Neural progenitor cell (in vitro differentiated cells): ENCODE measurements around the gene ZNF831. TPM values are rescaled to one million over a fixed set of nuclear protein-coding genes. Genes with fewer than 3 reads are reported as not detected.

Experiments used
- DNase-seq: peaks from one replicate; pipeline ENCODE4 v3.0.0-alpha.2; 2016; ENCODE audit warnings: low spot score
- H2AFZ ChIP-seq: fragments of 200-600 bp; sonication (generic); replicated peaks from 2 replicates; pipeline ENCODE4 v1.6.1; 2016; ENCODE audit warnings: antibody characterized with exemption
- H3F3A ChIP-seq: fragments of 200-600 bp; sonication (generic); 2 replicates; pipeline ENCODE4 v1.6.1; 2016; ENCODE audit warnings: antibody characterized with exemption, low read depth
- H3K27ac ChIP-seq: fragments of 200-600 bp; sonication (generic); 2 replicates; pipeline ENCODE4 v1.5.1; 2016; ENCODE audit warnings: mild to moderate bottlenecking
- H3K27me3 ChIP-seq: fragments of 200-600 bp; sonication (generic); 2 replicates; pipeline ENCODE4 v1.6.1; 2016; ENCODE audit warnings: mild to moderate bottlenecking, moderate library complexity
- H3K36me3 ChIP-seq: fragments of 200-600 bp; sonication (generic); 2 replicates; pipeline ENCODE4 v1.5.1; 2016
- H3K4me1 ChIP-seq: fragments of 200-600 bp; sonication (generic); 2 replicates; pipeline ENCODE4 v1.6.1; 2016; ENCODE audit warnings: mixed run types
- H3K4me2 ChIP-seq: fragments of 200-600 bp; sonication (generic); 2 replicates; pipeline ENCODE4 v1.6.1; 2016
- H3K4me3 ChIP-seq: fragments of 200-600 bp; sonication (generic); 2 replicates; pipeline ENCODE4 v1.5.1; 2016
- H3K79me2 ChIP-seq: fragments of 200-600 bp; sonication (generic); 2 replicates; pipeline ENCODE4 v1.6.1; 2016; ENCODE audit warnings: low read depth
- H3K9ac ChIP-seq: fragments of 200-600 bp; sonication (generic); 2 replicates; pipeline ENCODE4 v1.6.1; 2016
- H3K9me3 ChIP-seq: fragments of 200-600 bp; sonication (generic); 2 replicates; pipeline ENCODE4 v1.5.1; 2016; ENCODE audit warnings: low read depth
- H4K20me1 ChIP-seq: fragments of 200-600 bp; sonication (generic); 2 replicates; pipeline ENCODE4 v1.6.1; 2016; ENCODE audit warnings: low read depth
- H3K27ac Mint-ChIP-seq: 3 replicates; pipeline ENCODE4 v1.8.0; 2021; ENCODE audit warnings: mixed read lengths
- H3K27me3 Mint-ChIP-seq: 2 replicates; pipeline ENCODE4 v1.8.0; 2022; ENCODE audit warnings: low read depth, mild to moderate bottlenecking, inconsistent platforms, moderate library complexity, mixed read lengths; ENCODE audit not compliant: insufficient read depth
- H3K36me3 Mint-ChIP-seq: 3 replicates; pipeline ENCODE4 v1.8.0; 2021; ENCODE audit warnings: mixed read lengths
- H3K4me1 Mint-ChIP-seq: 3 replicates; pipeline ENCODE4 v1.8.0; 2021; ENCODE audit warnings: mixed read lengths
- H3K4me3 Mint-ChIP-seq: 3 replicates; pipeline ENCODE4 v1.8.0; 2021; ENCODE audit warnings: mild to moderate bottlenecking, moderate library complexity, mixed read lengths
- H3K9me3 Mint-ChIP-seq: 3 replicates; pipeline ENCODE4 v1.8.0; 2020; ENCODE audit warnings: mixed read lengths
- EZH2 ChIP-seq: fragments of 200-600 bp; sonication (generic); IDR thresholded peaks from 2 replicates; pipeline ENCODE4 v1.6.1; 2017; ENCODE audit warnings: antibody characterized with exemption, mild to moderate bottlenecking, moderate library complexity
- EZH2phosphoT487 ChIP-seq: fragments of 200-600 bp; sonication (generic); IDR thresholded peaks from 2 replicates; pipeline ENCODE4 v1.6.1; 2017; ENCODE audit warnings: antibody characterized with exemption
- total RNA-seq: library from RNA; depleted of rRNA; stranded (reverse); fragments of >200 nt; gene quantifications from 2 replicates; pipeline ENCODE4 v1.2.3, GENCODE V29; 2015; ENCODE audit warnings: low replicate concordance
- TF ChIP-seq, protein P1 (sequence below): fragments of 200-600 bp; sonication (generic); IDR thresholded peaks from 2 replicates; pipeline ENCODE4 v1.5.1; 2017; ENCODE audit warnings: antibody characterized with exemption, mild to moderate bottlenecking

ZNF831 gene
- total RNA-seq, 1 donor from 2014 or later, result not detected

- Histone ChIP-seq H3K36me3 (no peaks in the 10 kb centered on the region), H3F3A (no peaks in the 10 kb centered on the region), H3K27me3 (peaks cover 6% of the 10 kb centered on the region), H4K20me1 (no peaks in the 10 kb centered on the region), H3K27ac (no peak overlapping the region), H2AFZ (no peak overlapping the region), H3K4me1 (no peaks in the 10 kb centered on the region), H3K9me3 (no peaks in the 10 kb centered on the region), H3K79me2 (no peaks in the 10 kb centered on the region), H3K9ac (no peak overlapping the region), H3K4me3 (no peak overlapping the region), H3K4me2 (no peak overlapping the region)
- Mint-ChIP-seq H3K27ac (no peak overlapping the region), H3K4me3 (no peak overlapping the region), H3K4me1 (peaks cover 4% of the 10 kb centered on the region), H3K36me3 (no peaks in the 10 kb centered on the region), H3K27me3 (peaks cover 8% of the 10 kb centered on the region), H3K9me3 (peaks cover 1% of the 10 kb centered on the region)
- no peak for DNase-seq
- no peak for TF ChIP-seq EZH2phosphoT487
- TF ChIP-seq, protein P1, sequence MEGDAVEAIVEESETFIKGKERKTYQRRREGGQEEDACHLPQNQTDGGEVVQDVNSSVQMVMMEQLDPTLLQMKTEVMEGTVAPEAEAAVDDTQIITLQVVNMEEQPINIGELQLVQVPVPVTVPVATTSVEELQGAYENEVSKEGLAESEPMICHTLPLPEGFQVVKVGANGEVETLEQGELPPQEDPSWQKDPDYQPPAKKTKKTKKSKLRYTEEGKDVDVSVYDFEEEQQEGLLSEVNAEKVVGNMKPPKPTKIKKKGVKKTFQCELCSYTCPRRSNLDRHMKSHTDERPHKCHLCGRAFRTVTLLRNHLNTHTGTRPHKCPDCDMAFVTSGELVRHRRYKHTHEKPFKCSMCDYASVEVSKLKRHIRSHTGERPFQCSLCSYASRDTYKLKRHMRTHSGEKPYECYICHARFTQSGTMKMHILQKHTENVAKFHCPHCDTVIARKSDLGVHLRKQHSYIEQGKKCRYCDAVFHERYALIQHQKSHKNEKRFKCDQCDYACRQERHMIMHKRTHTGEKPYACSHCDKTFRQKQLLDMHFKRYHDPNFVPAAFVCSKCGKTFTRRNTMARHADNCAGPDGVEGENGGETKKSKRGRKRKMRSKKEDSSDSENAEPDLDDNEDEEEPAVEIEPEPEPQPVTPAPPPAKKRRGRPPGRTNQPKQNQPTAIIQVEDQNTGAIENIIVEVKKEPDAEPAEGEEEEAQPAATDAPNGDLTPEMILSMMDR, result no peak
- no peak for TF ChIP-seq EZH2
Measured at GRCh38 chr20:59164686-59165391, 1.2 kb downstream of the ZNF831 start.

DNA sequence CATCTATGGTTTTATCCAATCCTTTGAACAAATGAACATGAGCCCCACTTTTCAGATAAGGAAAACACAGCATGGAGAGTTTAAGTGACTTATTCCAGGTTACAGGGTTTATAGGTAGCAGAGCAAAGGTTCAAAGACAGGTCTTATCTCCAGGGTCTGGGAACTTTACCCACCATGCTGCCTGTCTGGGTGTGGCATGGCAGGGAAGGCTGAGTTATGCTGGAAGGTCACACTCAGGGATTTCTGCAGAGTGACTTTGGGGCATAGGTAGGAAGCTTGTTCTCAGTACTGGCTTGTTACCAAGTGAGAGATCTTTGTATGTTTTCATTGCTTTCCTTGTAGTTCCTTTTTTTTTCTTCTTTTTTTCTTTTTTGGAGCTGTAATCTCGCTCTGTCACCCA lies 1.8 kb downstream of the ZNF831 start:
- H4K20me1 ChIP-seq, result no peaks in the 10 kb centered on the region
- peaks cover 8% of the 10 kb centered on the region for H3K27me3 Mint-ChIP-seq
- H3K4me1 Mint-ChIP-seq, result peaks cover 3% of the 10 kb centered on the region

DNA sequence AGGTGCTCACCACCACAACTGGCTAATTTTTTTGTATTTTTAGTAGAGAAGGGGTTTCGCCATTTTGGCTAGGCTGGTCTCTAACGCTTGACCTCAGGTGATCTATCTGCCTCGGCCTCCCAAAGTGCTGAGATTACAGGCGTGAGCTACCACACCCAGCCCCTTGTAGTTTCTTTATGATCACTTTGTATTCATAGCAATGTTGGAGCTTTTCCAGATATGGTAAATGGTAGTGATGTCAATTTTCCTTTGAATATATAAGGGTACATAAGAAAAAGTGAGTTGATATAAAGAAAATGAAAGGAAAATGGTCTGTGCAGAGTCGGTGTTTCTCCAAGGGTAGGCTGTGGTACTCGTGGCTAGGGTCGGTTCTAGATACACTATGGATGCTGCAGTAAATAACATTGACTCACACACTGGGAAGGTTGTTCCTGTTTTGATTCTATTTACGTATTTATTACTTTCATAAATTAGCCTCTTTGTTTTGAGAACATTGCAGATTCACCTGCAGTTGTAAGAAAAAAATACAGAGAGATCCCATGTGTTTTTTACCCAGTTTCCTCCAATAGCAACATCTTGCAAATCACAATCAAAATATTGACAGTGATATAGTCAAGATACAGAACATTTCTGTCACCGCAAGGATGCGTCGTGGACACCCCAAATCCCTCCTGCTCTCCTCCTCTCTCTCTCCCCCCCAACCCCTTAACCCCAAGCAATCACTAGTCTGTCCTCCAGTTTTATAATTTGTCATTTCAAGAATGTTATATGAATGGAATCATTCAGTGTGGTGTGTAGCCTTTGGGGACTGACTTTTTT lies 2.5 kb downstream of the ZNF831 start:
- TF ChIP-seq EZH2 (no peak), EZH2phosphoT487 (no peak)
- Histone ChIP-seq H4K20me1 (no peaks in the 10 kb centered on the region), H3K4me2 (no peak overlapping the region), H3K4me1 (no peaks in the 10 kb centered on the region), H3K4me3 (no peak overlapping the region), H3K27ac (no peak overlapping the region), H3K79me2 (no peaks in the 10 kb centered on the region), H3K36me3 (no peaks in the 10 kb centered on the region), H2AFZ (no peak overlapping the region), H3K27me3 (peaks cover 6% of the 10 kb centered on the region), H3K9ac (no peak overlapping the region), H3F3A (no peaks in the 10 kb centered on the region), H3K9me3 (no peaks in the 10 kb centered on the region)
- peaks cover 10% of the 10 kb centered on the region for H3K27me3 Mint-ChIP-seq
- H3K36me3 Mint-ChIP-seq, result no peaks in the 10 kb centered on the region
- DNase-seq, result no peak
- peaks cover 3% of the 10 kb centered on the region for H3K9me3 Mint-ChIP-seq
- H3K4me1 Mint-ChIP-seq, result peaks cover 3% of the 10 kb centered on the region
- no peak overlapping the region for H3K27ac Mint-ChIP-seq
- no peak overlapping the region for H3K4me3 Mint-ChIP-seq

More for the DNA sequence above, 1.8 kb downstream of the ZNF831 start:
- Histone ChIP-seq H3K9me3 (no peaks in the 10 kb centered on the region), H3K36me3 (no peaks in the 10 kb centered on the region), H3K4me2 (no peak overlapping the region), H3K27ac (no peak overlapping the region), H2AFZ (no peak overlapping the region), H3F3A (no peaks in the 10 kb centered on the region), H3K79me2 (no peaks in the 10 kb centered on the region), H3K9ac (no peak overlapping the region), H3K27me3 (peaks cover 6% of the 10 kb centered on the region), H3K4me3 (no peak overlapping the region), H3K4me1 (no peaks in the 10 kb centered on the region)
- Mint-ChIP-seq H3K4me3 (no peak overlapping the region), H3K9me3 (peaks cover 2% of the 10 kb centered on the region), H3K27ac (no peak overlapping the region), H3K36me3 (no peaks in the 10 kb centered on the region)
- no peak for TF ChIP-seq EZH2phosphoT487
- no peak for TF ChIP-seq EZH2
- TF ChIP-seq, protein P1, result no peak
- no peak for DNase-seq
